ENCODE measurements around the gene ATP6V1F.

Gene ATP6V1F

GRCh38 chr7:128869944-128870285, 7.3 kb downstream of the ATP6V1F start:
- no peak for DNase-seq

- DNase-seq = no peak
Measured at GRCh38 chr7:128871050-128871449, 8.4 kb downstream of the ATP6V1F start.

- no peak for DNase-seq
Measured at GRCh38 chr7:128872394-128872824, 9.8 kb downstream of the ATP6V1F start.

- DNase-seq = no peak
Measured at GRCh38 chr7:128873234-128873633, 10.6 kb downstream of the ATP6V1F start.

GRCh38 chr7:128874140-128875031, 11.7 kb downstream of the ATP6V1F start:
- no peak for DNase-seq

GRCh38 chr7:128875523-128875948, 12.9 kb downstream of the ATP6V1F start:
- DNase-seq = no peak

GRCh38 chr7:128876127-128876526, 13.5 kb downstream of the ATP6V1F start:
- no peak for DNase-seq

GRCh38 chr7:128876586-128876977, 13.9 kb downstream of the ATP6V1F start:
- no peak for DNase-seq

GRCh38 chr7:128876978-128877755, 14.5 kb downstream of the ATP6V1F start:
- no peak for DNase-seq

GRCh38 chr7:128877756-128878120, 15.1 kb downstream of the ATP6V1F start:
- DNase-seq = no peak

- DNase-seq = no peak
Measured at GRCh38 chr7:128878226-128879105, 15.8 kb downstream of the ATP6V1F start.

GRCh38 chr7:128879461-128879938, 16.8 kb downstream of the ATP6V1F start:
- DNase-seq = no peak

GRCh38 chr7:128879939-128880746, 17.5 kb downstream of the ATP6V1F start:
- DNase-seq = peak; percentile 15 to 31

GRCh38 chr7:128880791-128881457, 18.3 kb downstream of the ATP6V1F start:
- DNase-seq = no peak

GRCh38 chr7:128881458-128882125, 18.9 kb downstream of the ATP6V1F start:
- no peak for DNase-seq

GRCh38 chr7:128882134-128882533, 19.5 kb downstream of the ATP6V1F start:
- DNase-seq = no peak

- DNase-seq = peak; percentile 27 to 50
Measured at GRCh38 chr7:128883622-128884448, 21.2 kb downstream of the ATP6V1F start.

GRCh38 chr7:128884561-128885369, 22.1 kb downstream of the ATP6V1F start:
- no peak for DNase-seq

All from SW 1271 (cell line).